Measurements from ENCODE around the gene MYO6.

MYO6 gene

GRCh38 chr6:75863784-75864183 lies 114.7 kb downstream of the MYO6 start:
- Histone ChIP-seq H3K27ac (ENCODE audit: low read length) (no peak overlapping the region), H3K4me3 (ENCODE audit: low read depth in 1 of 2, low read length in 2 of 2) (no peak overlapping the region), H2AFZ (ENCODE audit: low read depth, low read length) (no peak overlapping the region), H3K9ac (ENCODE audit: low read depth, low read length) (no peak overlapping the region), H3K27me3 (ENCODE audit: insufficient read depth, low read length, poor library complexity) (peaks cover 5% of the 10 kb centered on the region), H3K4me1 (ENCODE audit: insufficient read depth, low read length) (no peaks in the 10 kb centered on the region), H4K20me1 (ENCODE audit: insufficient read depth, low read length) (no peaks in the 10 kb centered on the region), H3K36me3 (ENCODE audit: insufficient read depth, low read length) (no peaks in the 10 kb centered on the region), H3K4me2 (ENCODE audit: insufficient read depth, low read length) (no peak overlapping the region), H3K9me3 (ENCODE audit: insufficient read depth, low read length, severe bottlenecking) (no peaks in the 10 kb centered on the region), H3K79me2 (ENCODE audit: insufficient read depth, low read length) (no peaks in the 10 kb centered on the region)
- no peak for TF ChIP-seq CTCF (IDR thresholded peaks at IDR 0.05; ENCODE audit: borderline replicate concordance, extremely low read depth, low read length, poor library complexity, severe bottlenecking)
- no peak for TF ChIP-seq EZH2 (IDR thresholded peaks at IDR 0.05; ENCODE audit: borderline replicate concordance, low read depth, low read length, severe bottlenecking)
- no peak for ATAC-seq (ENCODE audit: insufficient read depth, low read depth)
- no peak for DNase-seq

- Histone ChIP-seq H3K9ac (ENCODE audit: low read depth, low read length) (no peak overlapping the region), H3K4me1 (ENCODE audit: insufficient read depth, low read length) (no peaks in the 10 kb centered on the region), H4K20me1 (ENCODE audit: insufficient read depth, low read length) (no peaks in the 10 kb centered on the region), H2AFZ (ENCODE audit: low read depth, low read length) (no peak overlapping the region), H3K4me2 (ENCODE audit: insufficient read depth, low read length) (no peak overlapping the region), H3K9me3 (ENCODE audit: insufficient read depth, low read length, severe bottlenecking) (no peaks in the 10 kb centered on the region), H3K27me3 (ENCODE audit: insufficient read depth, low read length, poor library complexity) (peaks cover 5% of the 10 kb centered on the region), H3K36me3 (ENCODE audit: insufficient read depth, low read length) (no peaks in the 10 kb centered on the region), H3K79me2 (ENCODE audit: insufficient read depth, low read length) (no peaks in the 10 kb centered on the region), H3K27ac (ENCODE audit: low read length) (no peak overlapping the region), H3K4me3 (ENCODE audit: low read depth in 1 of 2, low read length in 2 of 2) (no peak overlapping the region)
- DNase-seq (no peak), ATAC-seq (ENCODE audit: insufficient read depth, low read depth) (no peak)
- TF ChIP-seq CTCF (IDR thresholded peaks at IDR 0.05; ENCODE audit: borderline replicate concordance, extremely low read depth, low read length, poor library complexity, severe bottlenecking) (no peak), EZH2 (IDR thresholded peaks at IDR 0.05; ENCODE audit: borderline replicate concordance, low read depth, low read length, severe bottlenecking) (no peak)
Measured at GRCh38 chr6:75864446-75864845, 115.4 kb downstream of the MYO6 start.

GRCh38 chr6:75870389-75870788 lies 121.3 kb downstream of the MYO6 start:
- Histone ChIP-seq H3K4me2 (ENCODE audit: insufficient read depth, low read length) (no peak overlapping the region), H3K27ac (ENCODE audit: low read length) (no peak overlapping the region), H3K36me3 (ENCODE audit: insufficient read depth, low read length) (no peaks in the 10 kb centered on the region), H3K27me3 (ENCODE audit: insufficient read depth, low read length, poor library complexity) (no peaks in the 10 kb centered on the region), H3K9me3 (ENCODE audit: insufficient read depth, low read length, severe bottlenecking) (no peaks in the 10 kb centered on the region), H3K4me3 (ENCODE audit: low read depth in 1 of 2, low read length in 2 of 2) (no peak overlapping the region), H3K4me1 (ENCODE audit: insufficient read depth, low read length) (no peaks in the 10 kb centered on the region), H3K9ac (ENCODE audit: low read depth, low read length) (no peak overlapping the region), H3K79me2 (ENCODE audit: insufficient read depth, low read length) (no peaks in the 10 kb centered on the region), H2AFZ (ENCODE audit: low read depth, low read length) (no peak overlapping the region), H4K20me1 (ENCODE audit: insufficient read depth, low read length) (no peaks in the 10 kb centered on the region)
- DNase-seq, result no peak
- no peak for ATAC-seq (ENCODE audit: insufficient read depth, low read depth)
- no peak for TF ChIP-seq EZH2 (IDR thresholded peaks at IDR 0.05; ENCODE audit: borderline replicate concordance, low read depth, low read length, severe bottlenecking)

GRCh38 chr6:75874224-75874623 lies 125.2 kb downstream of the MYO6 start:
- TF ChIP-seq EZH2 (IDR thresholded peaks at IDR 0.05; ENCODE audit: borderline replicate concordance, low read depth, low read length, severe bottlenecking), result no peak
- TF ChIP-seq CTCF (IDR thresholded peaks at IDR 0.05; ENCODE audit: borderline replicate concordance, extremely low read depth, low read length, poor library complexity, severe bottlenecking), result no peak
- Histone ChIP-seq H3K9me3 (ENCODE audit: insufficient read depth, low read length, severe bottlenecking) (no peaks in the 10 kb centered on the region), H3K4me2 (ENCODE audit: insufficient read depth, low read length) (no peak overlapping the region), H3K9ac (ENCODE audit: low read depth, low read length) (no peak overlapping the region), H4K20me1 (ENCODE audit: insufficient read depth, low read length) (no peaks in the 10 kb centered on the region), H3K4me3 (ENCODE audit: low read depth in 1 of 2, low read length in 2 of 2) (no peak overlapping the region), H3K79me2 (ENCODE audit: insufficient read depth, low read length) (no peaks in the 10 kb centered on the region), H3K27ac (ENCODE audit: low read length) (no peak overlapping the region), H3K36me3 (ENCODE audit: insufficient read depth, low read length) (no peaks in the 10 kb centered on the region), H2AFZ (ENCODE audit: low read depth, low read length) (no peak overlapping the region), H3K27me3 (ENCODE audit: insufficient read depth, low read length, poor library complexity) (no peaks in the 10 kb centered on the region), H3K4me1 (ENCODE audit: insufficient read depth, low read length) (no peaks in the 10 kb centered on the region)
- DNase-seq, result no peak
- ATAC-seq (ENCODE audit: insufficient read depth, low read depth), result no peak
